ENCODE results near the gene CHST12.
A peak's percentile ranks its signal among the peaks of the same experiment; 100 is the strongest.

CHST12 gene

DNA sequence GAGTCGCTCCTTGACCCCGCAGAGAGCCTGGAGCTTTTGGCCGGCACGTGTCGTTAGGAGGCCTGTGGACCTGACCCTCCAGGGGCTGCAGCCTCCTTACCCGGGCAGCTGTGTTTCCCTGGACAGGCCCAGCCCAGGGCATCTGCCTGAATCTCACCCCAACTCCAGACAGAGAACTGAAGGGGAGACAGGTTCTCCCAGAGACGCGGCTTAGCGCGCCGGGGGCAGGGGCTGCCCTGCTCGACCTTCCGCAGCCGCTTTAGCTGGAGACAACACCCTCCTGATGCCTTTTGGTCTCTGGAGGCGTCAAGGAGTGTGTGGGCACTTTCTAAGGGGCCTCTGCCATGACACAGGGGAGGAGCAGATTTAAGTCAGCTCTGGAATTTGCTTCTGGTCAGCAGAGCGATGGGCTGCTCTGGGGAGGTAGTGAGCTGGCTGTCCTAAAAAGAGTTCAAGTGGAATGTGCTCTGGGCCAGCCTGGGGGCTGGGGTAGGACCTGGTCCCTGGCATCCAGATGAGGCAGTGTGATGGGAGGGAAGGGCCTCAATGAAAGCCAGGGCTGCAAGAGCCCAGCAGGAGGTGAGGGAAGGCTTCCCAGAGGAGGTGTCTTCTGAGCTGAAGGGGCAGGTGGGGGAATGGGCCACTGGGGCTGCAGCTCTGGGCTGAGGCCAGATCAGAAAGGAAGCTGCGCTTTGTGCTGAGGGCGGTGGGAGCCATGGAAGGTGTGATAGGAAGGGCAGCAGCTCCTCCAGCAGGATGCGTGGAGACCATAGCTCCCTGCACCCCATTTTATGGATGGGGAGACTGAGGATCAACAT lies 67.0 kb downstream of the CHST12 start:
- no peak for DNase-seq
- intact Hi-C loops (cut with DNase I), result no loop called here

DNA sequence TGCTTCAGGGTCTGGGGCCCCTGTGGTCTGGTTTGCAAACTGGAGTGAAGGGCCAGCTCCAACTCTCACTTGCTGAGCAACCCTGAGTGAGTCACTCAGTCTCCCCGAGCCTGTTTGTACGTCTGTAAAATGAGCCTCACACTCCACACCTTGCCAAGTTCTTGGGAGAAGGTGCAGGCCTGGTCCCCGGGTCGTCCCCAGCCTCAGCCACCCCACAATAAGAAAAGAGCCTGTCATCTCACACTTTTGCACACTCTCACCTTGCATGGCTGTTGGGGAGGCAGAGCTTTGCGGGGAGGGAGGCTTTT lies 67.6 kb downstream of the CHST12 start:
- intact Hi-C loops (cut with DNase I), result no loop called here
- DNase-seq, result no peak

DNA sequence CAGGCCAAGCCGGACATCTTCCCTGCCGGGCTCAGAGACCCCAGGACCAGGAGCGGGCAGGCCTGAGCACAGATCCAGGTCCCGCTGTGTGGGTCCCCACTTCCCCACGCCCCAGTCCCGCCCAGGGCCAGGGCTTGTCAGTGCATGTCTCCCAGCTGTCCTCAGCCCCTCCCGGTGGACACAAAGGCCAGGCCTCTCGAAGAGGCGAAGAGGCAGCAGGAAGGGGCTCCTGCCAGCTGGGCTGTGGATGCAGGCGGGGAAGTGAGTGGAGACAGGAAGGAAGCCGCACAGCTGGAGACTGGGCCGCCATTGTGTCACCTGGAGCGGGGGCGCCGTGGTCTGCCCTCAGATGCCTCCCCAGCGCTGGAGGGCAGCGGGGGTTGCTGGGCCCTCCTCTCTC lies 68.0 kb downstream of the CHST12 start:
- intact Hi-C loops (cut with DNase I), result no loop called here
- no peak for DNase-seq

DNA sequence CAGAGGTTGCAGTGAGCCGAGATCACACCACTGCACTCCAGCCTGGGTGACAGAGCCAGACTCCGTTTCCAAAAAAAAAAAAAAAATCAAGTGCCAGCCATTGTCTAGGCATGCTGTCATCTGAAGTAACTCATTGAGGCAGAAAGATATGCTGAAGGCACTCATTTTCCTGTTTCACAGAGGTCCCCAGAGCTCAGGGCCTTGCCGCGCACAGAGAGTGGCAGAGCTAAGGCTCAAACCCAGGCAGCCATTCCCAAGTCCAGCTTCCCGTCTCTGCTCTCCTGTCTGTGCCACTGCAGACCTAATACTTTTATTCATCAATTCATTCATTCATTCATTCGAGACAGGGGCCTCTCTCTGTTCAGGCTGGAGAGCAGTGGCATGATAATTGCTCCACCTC lies 69.3 kb downstream of the CHST12 start:
- DNase-seq, result no peak
- intact Hi-C loops (cut with DNase I), result no loop called here

DNA sequence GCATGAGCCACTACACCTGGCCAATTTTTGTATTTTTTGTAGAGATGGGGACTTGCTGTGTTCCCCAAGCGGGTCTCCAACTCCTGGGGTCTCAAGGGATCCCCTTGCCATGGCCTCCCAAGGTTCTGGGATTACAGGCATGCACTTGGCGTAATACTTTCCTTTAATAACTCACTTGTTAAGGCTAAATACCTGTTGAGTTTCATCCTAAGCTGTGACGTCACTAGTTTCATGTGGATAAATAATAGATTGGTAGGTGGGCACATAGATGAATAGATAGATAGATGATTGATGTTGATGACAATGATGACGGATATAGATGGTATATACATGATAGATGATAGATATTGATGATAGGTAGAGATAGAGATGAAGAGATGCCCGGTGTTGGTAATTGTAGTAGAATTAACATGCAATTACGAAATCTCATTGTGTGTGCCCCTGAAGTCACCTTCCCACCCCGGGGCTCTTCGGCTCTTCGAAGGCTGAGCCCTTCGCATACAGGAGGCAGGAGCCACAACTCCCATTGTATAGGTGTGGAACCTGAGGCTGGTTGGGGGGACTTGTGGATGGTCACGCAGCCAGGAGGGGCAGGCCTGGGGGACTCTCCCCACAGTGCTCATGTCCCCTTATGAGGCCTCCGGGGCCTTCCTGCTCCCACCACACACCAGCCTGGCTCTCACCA lies 70.2 kb downstream of the CHST12 start:
- no peak for DNase-seq
- intact Hi-C loops (cut with DNase I), result no loop called here

DNA sequence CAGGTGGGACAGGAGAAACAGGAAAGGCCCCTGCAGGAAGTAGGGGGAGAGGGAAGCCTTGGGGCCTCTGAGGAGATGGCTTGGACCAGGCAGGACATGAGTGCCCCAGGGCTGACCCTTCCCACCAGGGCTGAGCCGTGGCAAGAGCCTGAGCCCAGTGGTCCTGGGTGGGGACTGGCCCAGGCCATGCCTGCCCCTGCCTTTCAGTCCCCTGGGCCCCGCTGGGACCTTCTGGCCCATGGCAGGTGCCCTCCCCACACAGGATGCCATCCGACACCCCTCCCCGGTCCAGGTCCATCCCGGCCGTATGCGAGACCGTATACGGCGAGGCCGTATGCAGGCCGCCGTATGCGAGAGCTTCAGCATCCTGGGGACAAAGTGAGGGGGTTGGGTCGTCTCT lies 70.8 kb downstream of the CHST12 start:
- no peak for DNase-seq
- intact Hi-C loops (cut with DNase I), result no loop called here

DNA sequence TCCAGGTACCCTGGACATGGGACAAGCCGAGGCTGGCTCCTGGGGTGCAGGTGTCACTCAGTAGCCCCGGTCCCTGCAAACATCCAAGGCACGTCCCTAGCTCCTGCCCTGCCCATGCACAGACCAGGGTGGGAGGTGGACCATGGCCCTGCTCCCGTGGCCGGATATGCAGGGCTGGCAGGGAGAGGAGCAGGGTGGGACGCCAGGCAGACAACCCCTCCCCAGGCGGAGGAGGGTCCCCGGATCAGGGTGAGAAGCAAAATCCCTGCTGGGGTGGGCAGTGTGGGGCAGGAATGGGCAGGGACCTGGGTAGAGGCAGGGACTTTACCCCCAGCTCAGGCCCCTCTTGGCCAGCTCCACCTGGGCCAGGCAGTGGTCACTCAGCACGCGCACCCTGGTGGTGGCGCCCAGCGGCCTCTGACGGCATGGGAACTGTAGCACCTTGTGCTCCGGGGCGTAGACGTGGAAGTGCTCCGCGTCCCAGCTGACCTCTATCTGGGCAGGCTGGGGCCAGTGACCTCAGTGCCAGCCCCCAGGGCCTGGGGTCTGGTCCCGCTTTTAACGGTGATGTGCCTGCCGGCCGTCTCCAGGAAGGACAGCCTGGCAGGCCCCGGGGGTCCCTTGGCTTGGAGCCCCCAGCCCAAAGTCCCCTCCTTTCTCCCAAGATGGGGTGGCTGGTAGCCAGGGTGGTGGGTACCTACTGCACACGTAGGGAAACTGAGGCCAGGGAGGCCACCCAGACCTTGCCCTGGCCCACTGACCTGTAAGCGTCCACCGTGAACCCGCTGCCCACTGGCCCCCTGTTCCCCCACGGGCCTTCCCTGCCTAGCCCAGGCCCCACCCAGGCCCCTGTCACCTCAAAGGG lies 71.6 kb downstream of the CHST12 start:
- no peak for DNase-seq
- intact Hi-C loops (cut with DNase I), result no loop called here

DNA sequence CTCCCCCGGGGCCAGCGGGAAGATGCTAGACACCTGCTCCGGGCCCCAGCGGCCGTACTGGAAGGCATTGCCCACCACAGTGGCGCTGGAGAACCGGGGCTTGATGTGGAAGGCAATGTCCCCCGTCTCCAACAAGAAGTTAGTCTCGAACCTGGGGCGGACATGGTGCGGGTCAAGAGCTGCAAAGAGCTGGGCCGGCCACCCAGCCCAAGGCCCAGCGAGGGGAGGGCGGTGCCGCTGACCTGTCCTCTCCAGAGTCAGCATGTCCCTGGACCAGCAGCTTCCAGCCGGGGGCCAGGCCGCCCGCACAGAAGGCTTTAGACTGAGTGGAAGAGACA lies 72.2 kb downstream of the CHST12 start:
- intact Hi-C loops (cut with DNase I), result no loop called here
- DNase-seq, result no peak

DNA sequence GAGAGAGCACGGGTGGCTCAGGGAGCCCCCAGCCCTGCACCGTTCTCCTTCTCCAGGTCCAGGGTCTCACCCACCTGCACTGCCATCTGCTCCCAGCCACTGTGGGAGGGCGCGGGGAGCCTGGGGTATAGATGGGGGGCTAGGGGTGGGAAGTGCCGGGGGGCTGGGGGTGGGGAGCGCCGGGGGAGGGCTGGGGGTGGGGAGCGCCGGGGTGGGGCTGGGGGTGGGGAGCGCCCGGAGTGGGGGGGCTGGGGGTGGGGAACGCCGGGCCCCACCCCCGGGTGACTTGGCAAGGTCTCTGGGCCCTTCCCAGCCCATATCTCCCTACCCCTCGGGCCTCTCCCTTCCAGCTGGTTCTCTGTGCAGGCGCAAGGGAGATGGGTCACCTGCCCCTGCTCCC lies 72.9 kb downstream of the CHST12 start, which contains the start of gene GRIFIN:
TSS of gene GRIFIN (minus strand) at position 101 of the 400 bp plus-strand sequence. CDS start at position 86, 15 bp downstream.
- intact Hi-C loops (cut with DNase I), result no loop called here

DNA sequence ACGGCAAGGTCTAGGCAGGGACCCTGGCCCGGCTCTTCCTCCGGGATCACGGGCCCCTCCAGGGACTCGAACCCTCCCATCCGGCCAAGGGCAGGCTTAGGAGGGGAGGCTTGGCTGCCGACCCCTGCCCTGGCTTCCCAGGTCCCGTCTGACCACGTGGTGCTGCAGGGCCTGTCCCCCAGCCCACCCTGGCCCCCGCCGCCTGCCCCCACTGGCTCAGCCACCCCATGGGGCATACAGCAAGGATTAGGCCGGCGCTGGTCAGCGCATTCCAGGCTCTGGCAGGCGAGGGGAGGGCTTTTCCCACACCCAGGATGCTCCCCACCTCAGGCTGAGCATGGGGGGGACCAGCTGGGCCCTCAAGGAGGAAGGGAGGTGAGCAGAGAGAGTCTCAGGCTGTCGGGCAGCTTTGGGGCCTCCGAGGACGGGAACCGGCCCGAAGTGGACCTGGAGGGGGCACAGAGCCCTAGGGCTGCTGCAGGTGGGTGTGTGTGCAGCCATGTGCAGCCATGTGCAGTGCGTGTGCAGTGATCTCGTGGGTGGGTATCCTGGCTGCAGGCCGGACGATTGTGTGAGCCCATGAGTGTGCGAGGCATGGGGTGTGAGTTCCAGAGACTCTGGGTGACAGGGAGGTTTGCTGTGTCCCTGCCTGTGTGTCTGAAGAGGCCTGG lies 73.5 kb downstream of the CHST12 start:
- intact Hi-C loops (cut with DNase I), result no loop called here
- DNase-seq, result no peak

More for the DNA sequence above, 72.9 kb downstream of the CHST12 start, which contains the start of gene GRIFIN:
- no peak for DNase-seq

DNA sequence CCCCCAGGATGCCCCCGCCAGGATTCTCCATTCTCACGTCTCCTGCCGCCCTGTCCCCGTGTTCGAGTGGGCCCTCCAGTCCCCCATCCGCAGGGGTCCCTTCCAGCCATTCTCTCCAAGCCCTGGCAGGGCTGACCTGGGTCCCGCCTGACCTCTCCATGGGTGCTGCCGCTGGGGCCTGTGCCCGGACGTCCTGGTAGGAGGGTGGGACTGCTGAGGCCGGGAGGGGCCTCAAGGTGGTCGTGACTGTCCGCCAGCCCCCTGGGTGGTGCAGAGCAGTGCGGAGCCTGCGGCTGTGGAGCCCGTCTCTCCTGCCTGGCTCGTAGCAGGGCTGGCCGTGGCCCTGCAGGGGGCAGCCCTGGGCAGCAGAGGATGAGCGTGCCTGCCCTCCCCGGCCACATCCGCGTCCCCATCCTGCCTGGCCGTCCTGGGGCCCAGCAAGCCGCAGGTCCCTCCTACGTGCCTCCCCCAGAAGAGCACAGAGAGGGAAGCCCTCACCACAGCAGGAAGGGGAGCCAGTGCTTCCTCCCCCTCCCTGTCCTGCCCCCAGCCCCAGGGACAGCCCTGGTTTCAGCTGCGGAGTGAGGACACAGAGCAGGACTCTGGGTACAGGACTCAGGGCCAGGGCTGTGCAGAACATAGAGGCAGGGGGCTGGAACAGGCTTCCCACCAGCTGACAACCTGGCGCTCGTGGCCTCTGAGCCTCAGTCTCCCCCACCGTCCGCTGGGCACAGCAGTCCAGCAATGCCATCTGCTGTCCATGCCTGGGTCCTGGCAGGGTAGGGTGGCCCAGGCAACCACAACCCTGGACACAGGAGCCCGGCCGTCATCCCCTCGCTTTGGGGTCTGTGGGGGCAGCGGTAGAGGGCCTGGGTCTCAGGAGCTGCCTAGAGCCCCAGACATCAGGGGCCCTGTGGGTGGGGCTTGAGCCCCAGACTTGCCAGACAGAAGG lies 74.3 kb downstream of the CHST12 start:
- DNase-seq, result peak in 37 of 42 donors; percentile 13 to 76 (median 56)
- intact Hi-C loops (cut with DNase I), result no loop called here

DNA sequence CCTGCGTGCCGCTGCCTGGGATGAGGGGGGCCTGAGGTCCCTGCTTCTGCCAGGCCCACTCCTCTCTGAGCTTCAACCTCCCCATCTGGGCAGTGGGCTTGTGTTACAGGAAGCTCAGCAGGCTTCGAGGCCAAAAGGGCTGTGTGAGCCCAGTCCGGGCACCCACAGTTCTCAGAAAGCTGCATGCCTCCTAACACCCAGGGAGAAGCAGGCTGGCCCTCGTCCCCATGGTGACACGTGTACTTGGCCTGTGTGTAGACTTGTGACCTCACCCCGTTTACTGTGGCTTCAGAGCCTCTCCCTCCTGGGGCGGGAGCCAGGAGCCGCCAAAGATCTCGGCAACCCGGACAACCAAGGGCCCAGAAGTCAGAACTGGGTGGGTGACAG lies 75.0 kb downstream of the CHST12 start:
- DNase-seq, result peak in 16 of 42 donors; percentile 11 to 65 (median 37)
- intact Hi-C loops (cut with DNase I), result no loop called here

DNA sequence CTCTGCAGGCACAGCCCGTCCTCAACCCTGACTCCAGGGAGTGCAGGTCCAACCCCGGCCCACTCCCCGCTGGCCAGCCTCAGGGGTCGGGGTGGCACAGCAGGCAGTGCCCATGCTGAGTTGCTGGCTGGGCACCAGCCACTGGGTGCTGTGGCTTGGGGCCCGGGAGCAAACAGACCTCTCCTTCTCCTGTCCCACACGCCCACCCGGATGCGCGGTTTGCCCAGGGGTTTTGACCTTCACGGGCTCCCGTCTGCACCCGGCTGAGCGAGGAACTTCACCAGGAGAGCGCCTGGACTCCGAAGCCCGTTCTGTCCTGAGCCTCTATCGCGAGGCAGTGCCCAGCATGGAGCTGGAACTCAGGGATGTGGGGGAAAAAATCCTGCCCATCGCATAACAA lies 75.4 kb downstream of the CHST12 start:
- no peak for DNase-seq
- intact Hi-C loops (cut with DNase I), result no loop called here

DNA sequence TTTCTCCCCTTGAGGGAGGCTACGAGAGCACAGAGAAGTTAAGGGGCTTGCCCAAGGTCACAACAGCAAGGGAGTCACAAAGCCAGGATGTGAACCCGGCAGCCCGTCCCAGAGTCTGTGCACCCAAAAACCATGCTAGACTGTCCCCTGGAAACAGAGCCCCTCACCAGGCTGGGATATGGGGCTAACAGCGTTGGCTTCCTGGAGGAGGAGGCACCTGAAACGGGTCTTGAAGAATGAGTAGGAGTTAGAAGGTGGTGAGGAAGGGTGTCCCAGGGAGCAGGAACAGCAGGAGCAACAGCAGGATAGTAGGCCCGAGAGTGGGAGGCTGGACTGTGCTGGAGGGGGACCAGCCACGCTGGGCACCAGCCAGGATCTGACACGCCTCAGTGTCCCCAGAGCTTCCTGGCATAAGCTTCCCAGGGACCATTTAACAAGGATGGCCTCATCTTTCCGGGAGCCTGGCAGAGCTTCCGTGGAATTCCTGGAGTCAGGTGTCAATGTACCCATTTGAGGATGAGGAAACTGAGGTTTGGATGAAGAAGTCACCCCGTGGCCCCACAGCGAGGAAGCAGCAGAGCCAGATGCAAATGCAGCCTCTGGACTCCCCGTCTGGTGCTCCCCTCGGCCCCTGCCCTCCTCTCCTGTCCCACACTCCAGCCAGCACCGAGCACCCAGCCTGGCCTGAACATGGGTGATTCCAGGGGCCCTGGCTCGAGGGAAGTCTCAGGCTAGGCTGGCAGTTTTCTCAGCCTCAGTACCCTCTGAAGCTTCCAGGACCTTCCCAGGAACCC lies 76.1 kb downstream of the CHST12 start:
- intact Hi-C loops (cut with DNase I), result no loop called here
- no peak for DNase-seq

DNA sequence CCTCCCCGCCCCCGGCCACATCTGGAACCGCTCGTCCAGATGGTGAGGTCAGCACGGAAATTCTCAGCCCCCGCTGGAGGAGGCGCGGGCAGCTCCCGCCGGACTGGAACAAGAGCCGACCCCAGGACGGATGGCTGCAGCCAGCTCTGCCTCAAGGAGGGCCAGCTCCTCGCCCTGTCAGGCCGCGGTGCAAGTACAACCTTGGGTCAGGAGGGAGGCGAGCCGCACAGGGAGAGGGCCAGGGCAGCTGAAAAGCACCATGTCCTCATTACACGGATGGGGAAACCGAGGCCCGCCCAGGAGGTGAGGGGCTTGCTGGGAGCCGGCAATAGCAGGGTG lies 76.6 kb downstream of the CHST12 start:
- intact Hi-C loops (cut with DNase I), result no loop called here
- DNase-seq, result no peak

DNA sequence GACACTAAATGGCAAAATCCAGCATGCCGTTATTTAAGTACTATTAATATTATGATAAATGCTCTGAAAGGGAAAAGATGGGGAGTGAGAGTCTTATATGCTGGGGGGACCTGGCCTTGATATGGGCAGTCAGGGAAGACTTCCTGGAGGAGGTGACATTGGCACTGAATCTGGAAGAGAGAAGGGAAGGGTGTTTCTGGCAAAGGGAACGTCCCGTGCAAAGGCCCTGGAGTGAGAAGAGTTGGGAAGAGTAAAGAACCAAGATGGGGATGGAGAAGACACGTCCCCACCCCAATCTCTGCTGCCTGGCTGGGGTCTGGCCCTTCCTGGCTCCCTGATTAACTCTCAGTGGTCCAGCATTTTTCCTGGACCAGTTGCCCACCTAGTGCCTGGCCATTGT lies 77.8 kb downstream of the CHST12 start:
- DNase-seq, result no peak
- intact Hi-C loops (cut with DNase I), result no loop called here

DNA sequence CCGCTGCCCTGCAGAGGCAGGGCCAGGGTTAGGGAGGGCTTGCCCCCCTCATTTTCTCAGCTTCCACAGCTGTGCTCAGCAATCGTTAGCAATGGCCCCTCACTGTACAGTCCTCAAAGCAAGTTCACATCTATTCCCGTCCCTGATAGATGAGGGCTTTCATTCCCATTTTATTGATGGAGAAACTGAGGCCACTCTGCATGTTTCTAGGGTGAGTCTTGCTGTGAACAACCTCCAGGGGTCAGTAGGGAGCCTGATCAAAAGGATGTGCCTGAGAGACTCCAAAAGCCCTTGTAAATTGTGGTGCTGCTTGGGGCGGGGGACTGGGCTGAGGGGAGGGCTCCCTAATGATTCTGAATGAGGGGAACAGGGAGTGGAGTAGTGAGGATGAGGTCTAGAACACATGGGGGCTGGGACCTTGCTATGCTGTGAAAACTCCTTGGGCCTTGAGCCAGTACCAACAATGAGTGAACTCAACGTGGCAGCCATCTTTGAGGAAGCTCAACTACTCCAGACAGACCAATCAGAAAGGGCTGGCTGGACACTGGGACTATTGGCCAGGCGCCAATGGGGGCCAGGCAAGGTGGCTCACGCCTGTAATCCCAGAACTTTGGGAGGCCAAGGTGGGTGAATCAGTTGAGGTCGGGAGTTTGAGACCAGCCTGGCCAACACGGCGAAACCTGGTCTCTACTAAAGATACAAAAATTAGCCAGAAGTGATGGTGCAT lies 79.5 kb downstream of the CHST12 start:
- intact Hi-C loops (cut with DNase I), result no loop called here
- DNase-seq, result no peak

Measured in head of caudate nucleus (tissue), 42 donors.